H1 (cell line): ENCODE measurements around the gene ASPRV1. TPM values are rescaled to one million over a fixed set of nuclear protein-coding genes. Genes with fewer than 3 reads are reported as not detected.

Experiments
- CTCF ChIA-PET: fragments of 300-600 bp; sonication (Branson Sonifier 250); formaldehyde crosslinking; loops from one replicate; lab custom pipeline; 2021; ENCODE audit not compliant: partially characterized antibody; lab: Charles Lee
- POLR2A ChIA-PET: fragments of 300-600 bp; sonication (Branson Sonifier 250); formaldehyde crosslinking; loops from one replicate; lab custom pipeline; 2021; ENCODE audit warnings: inconsistent platforms; ENCODE audit not compliant: partially characterized antibody; lab: Charles Lee
- DNase-seq, 2 experiments: peaks; one replicate each; pipeline versions ENCODE4 v3.0.0 to v3.0.0-alpha.2; 2010 to 2022; ENCODE audit warnings: low spot score in 2 of 2, low read depth in 1 of 2, mixed read lengths in 1 of 2
- FAIRE-seq: peaks from 2 replicates; lab custom pipeline; 2011; peaks lifted over from hg19 to GRCh38; lab: Jason Lieb, UNC
- H2AFZ ChIP-seq: 2 replicates; pipeline ENCODE4 v1.8.1; 2012; ENCODE audit warnings: low read length, inconsistent platforms
- H2AK5ac ChIP-seq: 2 replicates; pipeline ENCODE4 v1.6.1; 2013; ENCODE audit warnings: low read depth, low read length
- H2BK120ac ChIP-seq: replicated peaks from 2 replicates; pipeline ENCODE3; 2013; ENCODE audit warnings: low read depth, low read length, inconsistent platforms
- H2BK12ac ChIP-seq: 2 replicates; pipeline ENCODE4 v1.6.1; 2013; ENCODE audit warnings: low read depth, low read length
- H2BK15ac ChIP-seq: 2 replicates; pipeline ENCODE4 v1.6.1; 2013; ENCODE audit warnings: low read length
- H2BK20ac ChIP-seq: 2 replicates; pipeline ENCODE4 v1.6.1; 2013; ENCODE audit warnings: low read length
- H2BK5ac ChIP-seq: 2 replicates; pipeline ENCODE4 v1.6.1; 2013; ENCODE audit warnings: low read depth, low read length
- H3K14ac ChIP-seq: 2 replicates; pipeline ENCODE4 v1.6.1; 2013; ENCODE audit warnings: inconsistent platforms; ENCODE audit not compliant: insufficient read length
- H3K18ac ChIP-seq: 2 replicates; pipeline ENCODE4 v1.6.1; 2013; ENCODE audit warnings: low read length; ENCODE audit errors: extremely low read depth
- H3K23ac ChIP-seq: 2 replicates; pipeline ENCODE4 v1.6.1; 2013; ENCODE audit warnings: inconsistent platforms; ENCODE audit not compliant: insufficient read length
- H3K23me2 ChIP-seq: 2 replicates; pipeline ENCODE4 v1.6.1; 2013; ENCODE audit warnings: low read depth, low read length
- H3K27ac ChIP-seq: 2 replicates; pipeline ENCODE4 v1.6.1; 2011; ENCODE audit warnings: low read depth, low read length, inconsistent platforms
- H3K27me3 ChIP-seq, 4 experiments: replicated peaks in 1 of 4; 1 replicate in 1 of 4; 2 replicates in 3 of 4; pipeline versions ENCODE4 v1.6.1 to v1.8.1; 2011 to 2013; ENCODE audit warnings: low read length in 3 of 4, mild to moderate bottlenecking in 3 of 4, inconsistent platforms in 2 of 4, mixed read lengths in 2 of 4, moderate library complexity in 1 of 4; ENCODE audit not compliant: control insufficient read depth in 3 of 4, insufficient read depth in 3 of 4; ENCODE audit errors: extremely low read depth in 1 of 4
- H3K36me3 ChIP-seq, 4 experiments: 2 replicates each; pipeline versions ENCODE4 v1.6.1 to v1.8.1; 2011 to 2013; ENCODE audit warnings: mild to moderate bottlenecking in 4 of 4, low read length in 3 of 4, moderate library complexity in 2 of 4, control low read depth in 1 of 4, inconsistent platforms in 1 of 4; ENCODE audit not compliant: insufficient read depth in 4 of 4, control insufficient read depth in 2 of 4
- H3K4ac ChIP-seq: replicated peaks from 2 replicates; pipeline ENCODE3; 2013; ENCODE audit warnings: low read length, low read depth, mixed read lengths, inconsistent platforms; ENCODE audit not compliant: insufficient read length
- H3K4me1 ChIP-seq, 4 experiments: replicated peaks in 1 of 4; 1 replicate in 1 of 4; 2 replicates in 3 of 4; pipeline versions ENCODE4 v1.6.1 to v1.8.1; 2011 to 2013; ENCODE audit warnings: low read length in 3 of 4, inconsistent platforms in 2 of 4, mixed read lengths in 1 of 4; ENCODE audit not compliant: insufficient read depth in 4 of 4, control insufficient read depth in 3 of 4
- H3K4me2 ChIP-seq, 2 experiments: 2 replicates each; pipeline versions ENCODE4 v1.6.1 to v1.8.1; 2011 to 2013; ENCODE audit warnings: low read depth in 2 of 2, low read length in 2 of 2, control low read depth in 1 of 2, inconsistent platforms in 1 of 2, mild to moderate bottlenecking in 1 of 2; ENCODE audit not compliant: insufficient read depth in 1 of 2
- H3K4me3 ChIP-seq, 4 experiments: fragments of 200-600, 300-600 bp in 1 of 4; sonication (generic), shearing (Covaris generic), sonication (Bioruptor Twin) in 1 of 4; 2 replicates each; pipeline versions ENCODE4 v1.5.1 to v1.8.1; 2011 to 2016; ENCODE audit warnings: low read length in 4 of 4, low read depth in 3 of 4, control low read depth in 2 of 4, inconsistent platforms in 2 of 4, mild to moderate bottlenecking in 2 of 4, mixed read lengths in 1 of 4, moderate library complexity in 1 of 4; ENCODE audit not compliant: insufficient read depth in 2 of 4; ENCODE audit errors: extremely low read depth in 1 of 4
- H3K56ac ChIP-seq: replicated peaks from 2 replicates; pipeline ENCODE3; 2013; ENCODE audit warnings: low read depth, mild to moderate bottlenecking, mixed read lengths, low read length, inconsistent platforms; ENCODE audit not compliant: insufficient read length
- H3K79me1 ChIP-seq: 2 replicates; pipeline ENCODE4 v1.6.1; 2013; ENCODE audit warnings: low read depth, low read length, control low read depth
- H3K79me2 ChIP-seq, 2 experiments: 2 replicates each; pipeline versions ENCODE4 v1.6.1 to v1.8.1; 2012 to 2013; ENCODE audit warnings: low read length in 2 of 2, mild to moderate bottlenecking in 2 of 2, inconsistent platforms in 1 of 2; ENCODE audit not compliant: insufficient read depth in 2 of 2, control insufficient read depth in 1 of 2
- H3K9ac ChIP-seq, 4 experiments: replicated peaks in 1 of 4; 1 replicate in 1 of 4; 2 replicates in 3 of 4; pipeline versions ENCODE4 v1.6.1 to v1.8.1; 2011 to 2013; ENCODE audit warnings: low read depth in 3 of 4, low read length in 3 of 4, control low read depth in 2 of 4, mild to moderate bottlenecking in 2 of 4, moderate library complexity in 2 of 4, inconsistent platforms in 1 of 4; ENCODE audit errors: extremely low read depth in 1 of 4
- H3K9me3 ChIP-seq, 2 experiments: 2 replicates each; pipeline versions ENCODE4 v1.6.1 to v1.8.1; 2012 to 2013; ENCODE audit warnings: mild to moderate bottlenecking in 2 of 2, moderate library complexity in 2 of 2, control low read depth in 1 of 2, inconsistent platforms in 1 of 2, low read depth in 1 of 2, low read length in 1 of 2, mixed read lengths in 1 of 2; ENCODE audit not compliant: insufficient read depth in 2 of 2
- H4K20me1 ChIP-seq, 2 experiments: replicated peaks in 1 of 2; 2 replicates each; pipeline versions ENCODE3 to v1.8.1; 2011 to 2013; ENCODE audit warnings: inconsistent platforms in 2 of 2, low read length in 2 of 2, mild to moderate bottlenecking in 1 of 2; ENCODE audit not compliant: insufficient read depth in 2 of 2, control insufficient read depth in 1 of 2
- H4K5ac ChIP-seq: 2 replicates; pipeline ENCODE4 v1.6.1; 2013; ENCODE audit warnings: low read length, low read depth, mixed read lengths, inconsistent platforms; ENCODE audit not compliant: insufficient read length
- H4K8ac ChIP-seq: 2 replicates; pipeline ENCODE4 v1.8.0; 2013; ENCODE audit warnings: mild to moderate bottlenecking, moderate library complexity, low read length, inconsistent platforms; ENCODE audit not compliant: insufficient read depth; ENCODE audit errors: extremely low read depth
- H4K91ac ChIP-seq: replicated peaks from 2 replicates; pipeline ENCODE3; 2013; ENCODE audit warnings: low read length, mixed read lengths, inconsistent platforms; ENCODE audit not compliant: insufficient read length
- BRCA1 ChIP-seq: IDR thresholded peaks from 2 replicates; pipeline ENCODE4 v1.6.1; 2012; ENCODE audit warnings: low read depth, low read length, improper control_type of control experiment
- CBX5 ChIP-seq: fragments of 300-800, 300-1000 bp; sonication (generic); IDR thresholded peaks from 2 replicates; pipeline ENCODE4 v1.7.1; 2016; ENCODE audit warnings: antibody characterized with exemption, low read length, low read depth
- CEBPB ChIP-seq: IDR thresholded peaks from 2 replicates; pipeline ENCODE4 v1.6.1; 2012; ENCODE audit warnings: low read depth, low read length
- EP300 ChIP-seq, 2 experiments: IDR thresholded peaks; 1 replicate in 1 of 2; 2 replicates in 1 of 2; pipeline ENCODE4 v1.6.1; 2011 to 2012; ENCODE audit warnings: low read depth in 2 of 2, low read length in 2 of 2, mild to moderate bottlenecking in 2 of 2, borderline replicate concordance in 1 of 2, inconsistent platforms in 1 of 2, moderate library complexity in 1 of 2
- EZH2 ChIP-seq: fragments of 200-600 bp; sonication (generic); IDR thresholded peaks from 2 replicates; pipeline ENCODE4 v1.7.1; 2012; ENCODE audit warnings: low read depth, mild to moderate bottlenecking, moderate library complexity, low read length, inconsistent platforms; ENCODE audit not compliant: severe bottlenecking
- JUND ChIP-seq: IDR thresholded peaks from 2 replicates; pipeline ENCODE4 v1.6.1; 2011; ENCODE audit warnings: mild to moderate bottlenecking, improper control_type of control experiment, low read length
- RBBP5 ChIP-seq: IDR thresholded peaks from 2 replicates; pipeline ENCODE4 v1.7.1; 2012; ENCODE audit warnings: low read depth, mild to moderate bottlenecking, inconsistent platforms, low read length, moderate library complexity, borderline replicate concordance
- SP1 ChIP-seq: IDR thresholded peaks from 2 replicates; pipeline ENCODE4 v1.6.1; 2011; ENCODE audit warnings: low read depth, low read length
- WGBS, 2 experiments: shearing (Covaris generic) in 1 of 2; methylation state at CpG; one replicate each; pipeline versions ENCODE4 v1.1.6 to v1.1.7; 2013 to 2015; ENCODE audit warnings: low lambda C conversion rate in 2 of 2, mixed read lengths in 2 of 2, inconsistent platforms in 1 of 2, low coverage in 1 of 2, missing lambda C conversion rate in 1 of 2; ENCODE audit not compliant: insufficient replicate concordance in 2 of 2, insufficient coverage in 1 of 2, insufficient read length in 1 of 2; ENCODE audit errors: extremely low coverage in 1 of 2, missing lambda C conversion rate in 1 of 2; 5-methylcytosine and 5-hydroxymethylcytosine counted together
- polyA plus RNA-seq, 7 experiments: library from polyadenylated mRNA; depleted of rRNA in 3 of 7; stranded (reverse) in 5 of 7; unstranded in 2 of 7; fragments of >200 nt in 5 of 7; fragments of 200-250 nt in 2 of 7; gene quantifications; 1 replicate in 5 of 7; 2 replicates in 1 of 7; 4 replicates in 1 of 7; pipeline versions ENCODE4 v1.2.1 to v1.2.3, GENCODE V29; 2011 to 2013; ENCODE audit warnings: missing spikeins in 2 of 7, mixed read lengths in 2 of 7
- total RNA-seq: library from RNA; stranded (reverse); fragmentation: NEBNext Ultra II Directional; extraction: Animal tissue kit (Norgen Biotek cat#: 25700); gene quantifications from 2 replicates; pipeline ENCODE4 v1.2.1, GENCODE V29; 2021
- TF ChIP-seq, protein P1 (sequence below): IDR thresholded peaks from 2 replicates; pipeline ENCODE4 v1.6.1; 2012; ENCODE audit warnings: low read length, inconsistent platforms

The ASPRV1 gene
- total and polyA plus RNA-seq, 2 of the 8 experiments (the other 6 are each of a cell fraction or from before 2014, with no cell fraction given): 0.59 to 0.95 TPM

DNA sequence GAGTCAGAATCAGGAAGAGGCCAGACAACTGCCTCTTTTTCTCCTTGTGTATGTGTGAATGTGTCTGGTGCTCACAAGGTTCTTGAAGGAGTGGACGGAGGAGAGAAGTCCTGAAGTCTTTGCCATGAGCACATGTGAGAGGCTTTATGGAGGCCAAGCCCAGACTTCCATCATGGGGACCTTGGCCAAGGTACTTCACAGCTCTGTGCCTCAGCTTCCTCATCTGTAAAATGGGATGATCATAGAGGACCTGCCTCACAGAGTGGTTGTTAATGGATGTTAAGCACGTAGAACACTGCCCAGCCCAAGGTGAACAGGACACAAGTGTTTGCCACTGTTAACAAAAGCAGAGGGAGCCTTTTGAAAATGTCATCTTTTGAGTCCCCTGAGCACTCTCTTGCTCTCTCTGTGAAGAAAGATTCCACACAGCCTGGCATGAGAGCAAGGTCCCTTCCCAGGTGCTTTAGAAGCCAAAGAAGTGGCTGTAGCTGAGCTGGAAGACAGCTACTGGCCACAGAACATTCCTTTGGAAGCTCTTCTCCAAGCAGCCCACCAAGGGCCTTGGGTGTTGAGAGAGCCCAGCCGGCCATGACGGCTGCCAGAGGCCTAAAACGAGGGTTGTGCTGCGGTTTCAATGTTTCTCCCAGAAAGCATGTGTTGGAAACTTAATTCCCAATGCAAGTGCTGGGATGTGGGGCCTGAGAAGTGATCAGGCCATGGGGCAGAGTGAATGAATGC lies 41.8 kb upstream of the ASPRV1 start:
- Histone ChIP-seq H3K23ac (no peak overlapping the region), H2BK120ac (no peak overlapping the region), H3K14ac (no peak overlapping the region), H4K8ac (no peak overlapping the region), H3K9ac (no peak overlapping the region), H4K5ac (no peak overlapping the region), H3K18ac (no peak overlapping the region), H2AFZ (no peak overlapping the region), H3K4ac (no peak overlapping the region), H4K20me1 (no peaks in the 10 kb centered on the region), H2BK20ac (no peak overlapping the region), H3K36me3 (no peaks in the 10 kb centered on the region), H2AK5ac (no peak overlapping the region), H2BK5ac (no peak overlapping the region), H3K9me3 (no peaks in the 10 kb centered on the region), H3K23me2 (no peaks in the 10 kb centered on the region), H3K56ac (no peak overlapping the region), H3K4me1 (peaks cover 8 to 13% (median 11%) of the 10 kb centered on the region in 4 experiments), H3K79me1 (no peaks in the 10 kb centered on the region), H2BK12ac (peak overlapping the region; percentile 52; the same call in 1 of the 2 replicates), H3K27me3 (no peaks in the 10 kb centered on the region), H3K4me2 (no peak overlapping the region), H3K27ac (no peak overlapping the region), H2BK15ac (no peak overlapping the region)
- ChIA-PET POLR2A (no interaction called here), CTCF (no interaction called here)
- peak in 1 of 2 experiments; percentile 42 for DNase-seq
- no peak for TF ChIP-seq CBX5
- no peak for TF ChIP-seq EZH2
- TF ChIP-seq EP300 (IDR thresholded peaks at IDR 0.05; ENCODE audit: borderline replicate concordance in 1 of 2, low read depth in 2 of 2, low read length in 2 of 2): no peak
- no peak for TF ChIP-seq SP1
- TF ChIP-seq, protein P1, sequence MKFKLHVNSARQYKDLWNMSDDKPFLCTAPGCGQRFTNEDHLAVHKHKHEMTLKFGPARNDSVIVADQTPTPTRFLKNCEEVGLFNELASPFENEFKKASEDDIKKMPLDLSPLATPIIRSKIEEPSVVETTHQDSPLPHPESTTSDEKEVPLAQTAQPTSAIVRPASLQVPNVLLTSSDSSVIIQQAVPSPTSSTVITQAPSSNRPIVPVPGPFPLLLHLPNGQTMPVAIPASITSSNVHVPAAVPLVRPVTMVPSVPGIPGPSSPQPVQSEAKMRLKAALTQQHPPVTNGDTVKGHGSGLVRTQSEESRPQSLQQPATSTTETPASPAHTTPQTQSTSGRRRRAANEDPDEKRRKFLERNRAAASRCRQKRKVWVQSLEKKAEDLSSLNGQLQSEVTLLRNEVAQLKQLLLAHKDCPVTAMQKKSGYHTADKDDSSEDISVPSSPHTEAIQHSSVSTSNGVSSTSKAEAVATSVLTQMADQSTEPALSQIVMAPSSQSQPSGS: no peak
- TF ChIP-seq JUND: no peak
- TF ChIP-seq CEBPB: no peak
- no peak for TF ChIP-seq RBBP5
- no peak for TF ChIP-seq BRCA1
- TF ChIP-seq, all 59 proteins: peak for 0
- FAIRE-seq: no peak
- WGBS, 2 experiments: 94% methylated on average over 6 of the region's 6 CpGs; no CpG with 5 or more reads in 1 of the 2 experiments
- Histone ChIP-seq H4K91ac (no peak overlapping the region), H3K4me3 (no peak overlapping the region), H3K79me2 (no peaks in the 10 kb centered on the region)
